Thymus (tissue), 11 donors: ENCODE data around the gene CCNB1. TPM values are rescaled to one million over a fixed set of nuclear protein-coding genes. Genes with fewer than 3 reads are reported as not detected.
"Not testable (repeated sequence)": the region's sequence is repeated elsewhere in the genome, so short reads cannot be mapped to it uniquely, and the experiment has no call there.

Source experiments
- DNase-seq, 9 donors: peaks; one replicate each; pipeline ENCODE4 v3.0.0-alpha.2; 2013; ENCODE audit warnings: low spot score in 9 of 9, low read depth in 6 of 9, missing footprints in 1 of 9
- H3K27ac ChIP-seq, 2 donors: one replicate each; pipeline ENCODE4 v1.5.1; 2013; ENCODE audit warnings: control low read depth in 1 of 2, low read depth in 1 of 2, low read length in 1 of 2, mild to moderate bottlenecking in 1 of 2, moderate library complexity in 1 of 2
- H3K27me3 ChIP-seq, 2 donors: one replicate each; pipeline ENCODE4 v1.5.1; 2013; ENCODE audit warnings: low read length in 1 of 2; ENCODE audit not compliant: control insufficient read depth in 2 of 2, insufficient read depth in 1 of 2
- H3K36me3 ChIP-seq, 2 donors: one replicate each; pipeline ENCODE4 v1.5.1; 2013; ENCODE audit warnings: low read length in 1 of 2, mild to moderate bottlenecking in 1 of 2, moderate library complexity in 1 of 2; ENCODE audit not compliant: control insufficient read depth in 2 of 2, insufficient read depth in 2 of 2
- H3K4me1 ChIP-seq, 2 donors: one replicate each; pipeline ENCODE4 v1.5.1; 2013; ENCODE audit warnings: low read length in 2 of 2; ENCODE audit not compliant: control insufficient read depth in 2 of 2, insufficient read depth in 2 of 2
- H3K4me3 ChIP-seq, 2 donors: one replicate each; pipeline ENCODE4 v1.5.1; 2013; ENCODE audit warnings: low read length in 2 of 2, control low read depth in 1 of 2, mild to moderate bottlenecking in 1 of 2
- H3K9me3 ChIP-seq, 2 donors: one replicate each; pipeline ENCODE4 v1.5.1; 2013; ENCODE audit warnings: low read length in 1 of 2, mild to moderate bottlenecking in 1 of 2; ENCODE audit not compliant: control insufficient read depth in 2 of 2, insufficient read depth in 1 of 2
- WGBS: extraction: QIAGEN DNeasy Blood & Tissue Kit; methylation state at CpG from one replicate; pipeline ENCODE4 v1.1.7; 2013; 5-methylcytosine and 5-hydroxymethylcytosine counted together
- polyA plus RNA-seq: library from polyadenylated mRNA; stranded (reverse); fragments of 200-250 nt; gene quantifications from one replicate; pipeline ENCODE4 v1.2.3, GENCODE V29; 2013
- total RNA-seq: library from RNA; stranded (reverse); fragments of 120-200 nt; gene quantifications from one replicate; pipeline ENCODE4 v1.2.4, GENCODE V29; 2013
- donor health status: healthy.

The CCNB1 gene
- total and polyA plus RNA-seq, 2 donors: 23.7 to 106 TPM

GRCh38 chr5:69217548-69218526, 50.9 kb downstream of the CCNB1 start:
- H3K36me3 ChIP-seq: no peaks in the 10 kb centered on the region
- no peaks in the 10 kb centered on the region for H3K4me1 ChIP-seq
- under 1% methylated on average over 73 of the region's 73 CpGs for WGBS

DNA sequence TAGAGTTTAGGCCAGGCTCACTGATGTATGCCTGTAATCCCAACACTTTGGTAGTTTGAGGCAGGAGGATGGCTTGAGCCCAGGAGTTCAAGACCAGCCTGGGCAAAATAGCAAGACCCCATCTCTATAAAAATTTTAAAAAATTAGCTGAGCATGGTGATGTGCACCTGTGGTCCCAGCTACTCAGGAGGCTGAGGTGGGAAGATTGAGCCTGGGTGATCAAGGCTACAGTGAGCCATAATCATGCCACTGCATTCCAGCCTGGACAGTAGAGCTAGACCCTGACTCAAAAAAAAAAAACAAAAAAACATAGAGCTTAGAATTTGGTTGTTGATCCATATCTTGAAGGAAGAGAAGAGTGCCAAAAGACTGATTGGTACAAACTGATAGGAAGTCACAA, 53.0 kb downstream of the CCNB1 start:
- DNase-seq: no peak
- Histone ChIP-seq H3K4me3 (no peak overlapping the region), H3K4me1 (no peaks in the 10 kb centered on the region), H3K36me3 (peaks cover 0 to 5% of the 10 kb centered on the region in 2 donors), H3K27me3 (no peaks in the 10 kb centered on the region), H3K9me3 (no peaks in the 10 kb centered on the region), H3K27ac (no peak overlapping the region)

More at GRCh38 chr5:69217548-69218526, 50.9 kb downstream of the CCNB1 start:
- Histone ChIP-seq H3K4me3 (peak overlapping the region; percentile 96 to 99), H3K27ac (peak overlapping the region; percentile 93), H3K9me3 (no peaks in the 10 kb centered on the region), H3K27me3 (no peaks in the 10 kb centered on the region)
- peak; percentile 68 to 92 (median 86) for DNase-seq

- DNase-seq, H3K27me3 ChIP-seq, H3K36me3 ChIP-seq, H3K4me3 ChIP-seq, H3K9me3 ChIP-seq, H3K27ac ChIP-seq, H3K4me1 ChIP-seq: not testable (repeated sequence)
- WGBS: 94% methylated on average over 18 of the region's 18 CpGs
Observed at GRCh38 chr5:69220371-69220770, 53.4 kb downstream of the CCNB1 start.

GRCh38 chr5:69220833-69221232, 53.9 kb downstream of the CCNB1 start:
- DNase-seq, H3K4me1 ChIP-seq, H3K36me3 ChIP-seq, H3K4me3 ChIP-seq, H3K27me3 ChIP-seq, H3K27ac ChIP-seq, H3K9me3 ChIP-seq: not testable (repeated sequence)
- 98% methylated on average over 6 of the region's 9 CpGs for WGBS

DNA sequence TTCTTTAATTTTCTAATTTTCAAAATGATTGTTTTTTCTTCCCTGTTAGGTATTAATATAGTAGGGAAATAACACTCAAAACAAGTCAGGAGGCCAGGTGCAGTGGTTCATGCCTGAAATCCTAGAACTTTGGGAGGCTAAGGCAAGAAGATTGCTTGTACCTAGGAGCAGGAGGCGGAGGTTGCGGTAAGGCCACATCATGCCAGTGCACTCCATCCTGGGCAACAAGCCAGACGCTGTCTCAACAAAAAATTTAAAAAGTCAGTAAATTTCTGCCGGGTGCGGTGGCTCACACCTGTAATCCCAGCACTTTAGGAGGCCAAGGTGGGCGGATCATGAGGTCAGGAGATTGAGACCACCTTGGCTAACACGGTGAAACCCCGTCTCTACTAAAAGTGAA, 57.6 kb downstream of the CCNB1 start:
- peaks cover 10 to 11% of the 10 kb centered on the region in 2 donors for H3K36me3 ChIP-seq
- no peaks in the 10 kb centered on the region for H3K9me3 ChIP-seq
- no peaks in the 10 kb centered on the region for H3K4me1 ChIP-seq
- H3K4me3 ChIP-seq: no peak overlapping the region
- no peaks in the 10 kb centered on the region for H3K27me3 ChIP-seq
- 98% methylated on average over 8 of the region's 8 CpGs for WGBS
- H3K27ac ChIP-seq: no peak overlapping the region
- no peak for DNase-seq

- DNase-seq: no peak
- Histone ChIP-seq H3K36me3 (peaks cover 10 to 14% of the 10 kb centered on the region in 2 donors), H3K4me3 (no peak overlapping the region), H3K4me1 (no peaks in the 10 kb centered on the region), H3K27ac (no peak overlapping the region), H3K27me3 (no peaks in the 10 kb centered on the region), H3K9me3 (no peaks in the 10 kb centered on the region)
- WGBS: over 99% methylated on average over 4 of the region's 4 CpGs
Observed at GRCh38 chr5:69225860-69226259, 58.9 kb downstream of the CCNB1 start.

Other genes with a start within 250 kb of the CCNB1 start
- 37.6 TPM for gene SLC30A5, start 73.1 kb upstream of the CCNB1 start, total RNA-seq
- 54.9 TPM for gene SLC30A5, start 73.1 kb upstream of the CCNB1 start, polyA plus RNA-seq
- 30.3 TPM for gene CENPH, start 22.4 kb downstream of the CCNB1 start, total RNA-seq
- 9.4 TPM for gene CENPH, start 22.4 kb downstream of the CCNB1 start, polyA plus RNA-seq
- 32.1 TPM for gene CDK7, start 67.7 kb downstream of the CCNB1 start, total RNA-seq
- 47.1 TPM for gene CDK7, start 67.7 kb downstream of the CCNB1 start, polyA plus RNA-seq
- 4.9 TPM for gene CCDC125, start 165.7 kb downstream of the CCNB1 start, total RNA-seq
- 7.8 TPM for gene CCDC125, start 165.7 kb downstream of the CCNB1 start, polyA plus RNA-seq
- gene AK6, start 202.4 kb downstream of the CCNB1 start, total RNA-seq: 76.5 TPM
- gene AK6, start 202.4 kb downstream of the CCNB1 start, polyA plus RNA-seq: 69.4 TPM
- gene TAF9, start 202.4 kb downstream of the CCNB1 start, total RNA-seq: 80.3 TPM
- 110 TPM for gene TAF9, start 202.4 kb downstream of the CCNB1 start, polyA plus RNA-seq
- 23.8 TPM for gene RAD17, start 202.7 kb downstream of the CCNB1 start, total RNA-seq
- 28.3 TPM for gene RAD17, start 202.7 kb downstream of the CCNB1 start, polyA plus RNA-seq
- gene MARVELD2, start 248.0 kb downstream of the CCNB1 start, total RNA-seq: 3.5 TPM
- 2.8 TPM for gene MARVELD2, start 248.0 kb downstream of the CCNB1 start, polyA plus RNA-seq